HepG2 (cell line): ENCODE results near the gene CNOT8. TPM values are rescaled to one million over a fixed set of nuclear protein-coding genes. Genes with fewer than 3 reads are reported as not detected.

Experiments used
- AFF4 ChIP-seq: sonication (generic); formaldehyde crosslinking; IDR thresholded peaks from 2 replicates; pipeline ENCODE4 v1.4.0; 2020; ENCODE audit warnings: missing genetic modification reagents
- CREM ChIP-seq, 2 experiments: sonication (generic) in 1 of 2; formaldehyde crosslinking in 1 of 2; IDR thresholded peaks; 2 replicates each; pipeline versions ENCODE4 v1.4.0 to v1.6.1; 2016 to 2020; ENCODE audit warnings: antibody characterized with exemption in 1 of 2, mild to moderate bottlenecking in 1 of 2, missing genetic modification reagents in 1 of 2
- ONECUT2 ChIP-seq: sonication (generic); formaldehyde crosslinking; IDR thresholded peaks from 2 replicates; pipeline ENCODE4 v1.4.0; 2020; ENCODE audit warnings: missing genetic modification reagents
- SCMH1 ChIP-seq: sonication (generic); formaldehyde crosslinking; IDR thresholded peaks from 2 replicates; pipeline ENCODE4 v1.9.0; 2021; ENCODE audit warnings: missing genetic modification reagents, mild to moderate bottlenecking, borderline replicate concordance
- SRF ChIP-seq: IDR thresholded peaks from 2 replicates; pipeline ENCODE4 v1.6.1; 2011; ENCODE audit warnings: mild to moderate bottlenecking, low read depth, low read length, moderate library complexity
- TBL1XR1 ChIP-seq: fragments of 150-350 bp; IDR thresholded peaks from 2 replicates; pipeline ENCODE4 v1.6.1; 2014; ENCODE audit warnings: borderline replicate concordance, low read length; ENCODE audit not compliant: partially characterized antibody
- ZNF354B ChIP-seq: sonication (generic); formaldehyde crosslinking; IDR thresholded peaks from 2 replicates; pipeline ENCODE4 v1.8.0; 2022; ENCODE audit warnings: mild to moderate bottlenecking, missing genetic modification reagents
- ZNF430 ChIP-seq: sonication (generic); formaldehyde crosslinking; IDR thresholded peaks from 2 replicates; pipeline ENCODE4 v1.9.0; 2021; ENCODE audit warnings: mild to moderate bottlenecking, missing genetic modification reagents
- ZNF672 ChIP-seq: sonication (generic); formaldehyde crosslinking; IDR thresholded peaks from 2 replicates; pipeline ENCODE4 v1.8.1; 2022; ENCODE audit warnings: missing genetic modification reagents
- ZNF687 ChIP-seq: sonication (generic); formaldehyde crosslinking; IDR thresholded peaks from 2 replicates; pipeline ENCODE4 v1.5.1; 2020; ENCODE audit warnings: mild to moderate bottlenecking, missing genetic modification reagents, moderate library complexity
- ZNF703 ChIP-seq: sonication (generic); formaldehyde crosslinking; IDR thresholded peaks from 2 replicates; pipeline ENCODE4 v1.5.1; 2020; ENCODE audit warnings: missing genetic modification reagents, mild to moderate bottlenecking, moderate library complexity, borderline replicate concordance
- ZNF766 ChIP-seq: sonication (generic); formaldehyde crosslinking; IDR thresholded peaks from 2 replicates; pipeline ENCODE4 v1.5.0; 2020; ENCODE audit warnings: missing genetic modification reagents, borderline replicate concordance
- polyA plus RNA-seq, 8 experiments: library from polyadenylated mRNA; depleted of rRNA in 3 of 8; stranded (reverse) in 7 of 8; unstranded in 1 of 8; fragments of >200 nt; fragmentation: Illumina TruSeq in 4 of 8; extraction: Trizol in 4 of 8; gene quantifications; 2 replicates each; pipeline versions ENCODE4 v1.2.1 to v1.2.3, GENCODE V29; 2011 to 2016; ENCODE audit warnings: low read depth in 4 of 8, missing spikeins in 1 of 8, mixed read lengths in 1 of 8; ENCODE audit not compliant: insufficient read depth in 1 of 8
- total RNA-seq, 5 experiments: library from RNA; depleted of rRNA; stranded (reverse); fragments of >200 nt; fragmentation: Illumina TruSeq; extraction: Trizol; gene quantifications; 2 replicates each; pipeline ENCODE4 v1.2.3, GENCODE V29; 2016; ENCODE audit warnings: low read depth in 1 of 5
- TF ChIP-seq, protein P1 (sequence below): sonication (generic); formaldehyde crosslinking; conservative IDR thresholded peaks from 2 replicates; pipeline ENCODE4 v1.4.0; 2020; ENCODE audit warnings: missing genetic modification reagents
- TF ChIP-seq, protein P2 (sequence below): sonication (generic); formaldehyde crosslinking; conservative IDR thresholded peaks from 2 replicates; pipeline ENCODE4 v1.4.0; 2020; ENCODE audit warnings: mild to moderate bottlenecking, missing genetic modification reagents, moderate library complexity
- TF ChIP-seq, protein P3 (sequence below): sonication (generic); formaldehyde crosslinking; IDR thresholded peaks from 2 replicates; pipeline ENCODE4 v1.4.0; 2020; ENCODE audit warnings: missing genetic modification reagents

Gene CNOT8
- total and polyA plus RNA-seq, 2 of the 13 experiments (the other 11 are each of a cell fraction or from before 2014, with no cell fraction given) = 37.1 to 74.9 TPM

DNA sequence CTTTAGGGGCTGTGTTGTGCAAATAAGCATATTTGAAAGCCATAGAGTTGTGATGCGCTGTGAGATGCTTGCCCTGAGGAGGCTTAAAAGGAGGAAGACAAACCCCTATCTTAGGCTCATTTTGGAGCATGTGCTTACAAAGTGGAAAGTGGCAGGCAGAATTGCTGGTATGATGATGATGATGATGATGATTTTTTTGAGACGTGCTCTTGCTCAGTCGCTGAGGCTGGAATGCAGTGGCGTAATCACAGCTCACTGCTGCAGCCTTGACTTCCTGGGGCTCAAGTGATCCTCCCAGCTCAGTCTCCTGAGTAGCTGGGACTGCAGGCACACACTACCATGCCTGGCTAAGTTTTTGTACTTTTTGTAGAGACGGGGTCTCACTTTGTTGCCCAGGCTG, 1.7 kb downstream of the CNOT8 start (continued):
- TF ChIP-seq, protein P1, sequence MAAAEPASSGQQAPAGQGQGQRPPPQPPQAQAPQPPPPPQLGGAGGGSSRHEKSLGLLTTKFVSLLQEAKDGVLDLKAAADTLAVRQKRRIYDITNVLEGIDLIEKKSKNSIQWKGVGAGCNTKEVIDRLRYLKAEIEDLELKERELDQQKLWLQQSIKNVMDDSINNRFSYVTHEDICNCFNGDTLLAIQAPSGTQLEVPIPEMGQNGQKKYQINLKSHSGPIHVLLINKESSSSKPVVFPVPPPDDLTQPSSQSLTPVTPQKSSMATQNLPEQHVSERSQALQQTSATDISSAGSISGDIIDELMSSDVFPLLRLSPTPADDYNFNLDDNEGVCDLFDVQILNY (CRISPR knock-in tag) = no peak
- TF ChIP-seq ZNF430 (CRISPR knock-in tag) (no peak), CREM (IDR thresholded peaks at IDR 0.05) (0 out of 2 replicates have a peak, but pooled peaks have one; percentile 15), CREM (CRISPR knock-in tag; IDR thresholded peaks at IDR 0.05) (no peak), ZNF766 (CRISPR knock-in tag) (no peak), SCMH1 (CRISPR knock-in tag) (no peak), ZNF354B (CRISPR knock-in tag) (no peak), ZNF687 (CRISPR knock-in tag) (peak; percentile 56), ONECUT2 (CRISPR knock-in tag) (no peak), ZNF672 (no peak), SRF (no peak), TBL1XR1 (no peak), ZNF703 (CRISPR knock-in tag) (no peak), AFF4 (CRISPR knock-in tag) (no peak)
- TF ChIP-seq, protein P2, sequence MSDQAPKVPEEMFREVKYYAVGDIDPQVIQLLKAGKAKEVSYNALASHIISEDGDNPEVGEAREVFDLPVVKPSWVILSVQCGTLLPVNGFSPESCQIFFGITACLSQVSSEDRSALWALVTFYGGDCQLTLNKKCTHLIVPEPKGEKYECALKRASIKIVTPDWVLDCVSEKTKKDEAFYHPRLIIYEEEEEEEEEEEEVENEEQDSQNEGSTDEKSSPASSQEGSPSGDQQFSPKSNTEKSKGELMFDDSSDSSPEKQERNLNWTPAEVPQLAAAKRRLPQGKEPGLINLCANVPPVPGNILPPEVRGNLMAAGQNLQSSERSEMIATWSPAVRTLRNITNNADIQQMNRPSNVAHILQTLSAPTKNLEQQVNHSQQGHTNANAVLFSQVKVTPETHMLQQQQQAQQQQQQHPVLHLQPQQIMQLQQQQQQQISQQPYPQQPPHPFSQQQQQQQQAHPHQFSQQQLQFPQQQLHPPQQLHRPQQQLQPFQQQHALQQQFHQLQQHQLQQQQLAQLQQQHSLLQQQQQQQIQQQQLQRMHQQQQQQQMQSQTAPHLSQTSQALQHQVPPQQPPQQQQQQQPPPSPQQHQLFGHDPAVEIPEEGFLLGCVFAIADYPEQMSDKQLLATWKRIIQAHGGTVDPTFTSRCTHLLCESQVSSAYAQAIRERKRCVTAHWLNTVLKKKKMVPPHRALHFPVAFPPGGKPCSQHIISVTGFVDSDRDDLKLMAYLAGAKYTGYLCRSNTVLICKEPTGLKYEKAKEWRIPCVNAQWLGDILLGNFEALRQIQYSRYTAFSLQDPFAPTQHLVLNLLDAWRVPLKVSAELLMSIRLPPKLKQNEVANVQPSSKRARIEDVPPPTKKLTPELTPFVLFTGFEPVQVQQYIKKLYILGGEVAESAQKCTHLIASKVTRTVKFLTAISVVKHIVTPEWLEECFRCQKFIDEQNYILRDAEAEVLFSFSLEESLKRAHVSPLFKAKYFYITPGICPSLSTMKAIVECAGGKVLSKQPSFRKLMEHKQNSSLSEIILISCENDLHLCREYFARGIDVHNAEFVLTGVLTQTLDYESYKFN (CRISPR knock-in tag) = peak; percentile 29; the same call in 1 of the 2 replicates
- TF ChIP-seq, protein P3, sequence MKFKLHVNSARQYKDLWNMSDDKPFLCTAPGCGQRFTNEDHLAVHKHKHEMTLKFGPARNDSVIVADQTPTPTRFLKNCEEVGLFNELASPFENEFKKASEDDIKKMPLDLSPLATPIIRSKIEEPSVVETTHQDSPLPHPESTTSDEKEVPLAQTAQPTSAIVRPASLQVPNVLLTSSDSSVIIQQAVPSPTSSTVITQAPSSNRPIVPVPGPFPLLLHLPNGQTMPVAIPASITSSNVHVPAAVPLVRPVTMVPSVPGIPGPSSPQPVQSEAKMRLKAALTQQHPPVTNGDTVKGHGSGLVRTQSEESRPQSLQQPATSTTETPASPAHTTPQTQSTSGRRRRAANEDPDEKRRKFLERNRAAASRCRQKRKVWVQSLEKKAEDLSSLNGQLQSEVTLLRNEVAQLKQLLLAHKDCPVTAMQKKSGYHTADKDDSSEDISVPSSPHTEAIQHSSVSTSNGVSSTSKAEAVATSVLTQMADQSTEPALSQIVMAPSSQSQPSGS (CRISPR knock-in tag) = peak; percentile 63; the same call in 1 of the 2 replicates
